Mesendoderm (in vitro differentiated cells): ENCODE data around the gene TRIM4.
"Not testable (repeated sequence)": the region's sequence is repeated elsewhere in the genome, so short reads cannot be mapped to it uniquely, and the experiment has no call there.

Experiments used
- DNase-seq: peaks from one replicate; pipeline ENCODE4 v3.0.0; 2013
- H2AK5ac ChIP-seq: 2 replicates; pipeline ENCODE4 v1.6.1; 2013; ENCODE audit warnings: low read length, inconsistent platforms
- H2BK120ac ChIP-seq: 2 replicates; pipeline ENCODE4 v1.6.1; 2013; ENCODE audit warnings: low read depth, mild to moderate bottlenecking, low read length, moderate library complexity, mixed read lengths
- H2BK15ac ChIP-seq: replicated peaks from 2 replicates; pipeline ENCODE4 v1.6.1; 2013; ENCODE audit warnings: low read depth, mild to moderate bottlenecking, moderate library complexity
- H2BK5ac ChIP-seq: 2 replicates; pipeline ENCODE4 v1.6.1; 2013; ENCODE audit warnings: low read length, inconsistent platforms
- H3K18ac ChIP-seq: 2 replicates; pipeline ENCODE4 v1.6.1; 2013; ENCODE audit warnings: mild to moderate bottlenecking, low read length, mixed read lengths
- H3K23ac ChIP-seq: one replicate; pipeline ENCODE4 v1.6.1; 2013; ENCODE audit warnings: low read length
- H3K27ac ChIP-seq: 2 replicates; pipeline ENCODE4 v1.5.1; 2013; ENCODE audit warnings: low read depth, mild to moderate bottlenecking, inconsistent platforms, low read length, moderate library complexity
- H3K27me3 ChIP-seq: 2 replicates; pipeline ENCODE4 v1.6.1; 2013; ENCODE audit warnings: low read length, control low read depth, mild to moderate bottlenecking, inconsistent platforms; ENCODE audit not compliant: insufficient read depth, poor library complexity
- H3K36me3 ChIP-seq: 2 replicates; pipeline ENCODE4 v1.6.1; 2013; ENCODE audit warnings: low read length, inconsistent platforms; ENCODE audit not compliant: control insufficient read depth, insufficient read depth
- H3K4ac ChIP-seq: one replicate; pipeline ENCODE4 v1.6.1; 2013; ENCODE audit warnings: low read depth, mild to moderate bottlenecking, low read length, moderate library complexity
- H3K4me1 ChIP-seq: 2 replicates; pipeline ENCODE4 v1.6.1; 2013; ENCODE audit warnings: low read depth, low read length, inconsistent platforms; ENCODE audit not compliant: control insufficient read depth
- H3K4me2 ChIP-seq: 2 replicates; pipeline ENCODE4 v1.6.1; 2013; ENCODE audit warnings: low read length
- H3K4me3 ChIP-seq: 2 replicates; pipeline ENCODE4 v1.5.1; 2013; ENCODE audit warnings: mild to moderate bottlenecking, low read length
- H3K56ac ChIP-seq: one replicate; pipeline ENCODE4 v1.6.1; 2013; ENCODE audit warnings: low read length
- H3K79me1 ChIP-seq: 2 replicates; pipeline ENCODE4 v1.6.1; 2013; ENCODE audit warnings: low read length, inconsistent platforms
- H3K79me2 ChIP-seq: 2 replicates; pipeline ENCODE4 v1.6.1; 2013; ENCODE audit warnings: mild to moderate bottlenecking, low read length; ENCODE audit not compliant: control insufficient read depth, insufficient read depth
- H3K9ac ChIP-seq: 2 replicates; pipeline ENCODE4 v1.6.1; 2013; ENCODE audit warnings: low read length, inconsistent platforms
- H4K5ac ChIP-seq: one replicate; pipeline ENCODE4 v1.6.1; 2013; ENCODE audit warnings: low read length
- H4K8ac ChIP-seq: one replicate; pipeline ENCODE4 v1.6.1; 2013; ENCODE audit warnings: low read depth, mild to moderate bottlenecking, control low read depth, low read length, moderate library complexity
- WGBS: extraction: QIAGEN DNeasy Blood & Tissue Kit; methylation state at CpG from one replicate; pipeline ENCODE4 v1.1.7; 2013; ENCODE audit warnings: low lambda C conversion rate, missing lambda C conversion rate; ENCODE audit not compliant: insufficient coverage; ENCODE audit errors: extremely low coverage; 5-methylcytosine and 5-hydroxymethylcytosine counted together

The TRIM4 gene

GRCh38 chr7:99952649-99953048 lies 33.3 kb upstream of the TRIM4 start:
- not testable (repeated sequence) for H3K23ac ChIP-seq, H3K4me1 ChIP-seq, H3K79me2 ChIP-seq, H2BK5ac ChIP-seq, H3K18ac ChIP-seq, H2AK5ac ChIP-seq, H3K4ac ChIP-seq, H2BK15ac ChIP-seq, H4K5ac ChIP-seq, H2BK120ac ChIP-seq, H3K4me3 ChIP-seq, DNase-seq, H3K27ac ChIP-seq, H3K9ac ChIP-seq, H3K36me3 ChIP-seq, H4K8ac ChIP-seq, H3K27me3 ChIP-seq, H3K4me2 ChIP-seq, H3K79me1 ChIP-seq, H3K56ac ChIP-seq
- no CpG with 5 or more reads among the region's 4 CpGs for WGBS

GRCh38 chr7:99950819-99951218 lies 31.5 kb upstream of the TRIM4 start:
- H3K27ac ChIP-seq, H4K8ac ChIP-seq, H2AK5ac ChIP-seq, H3K27me3 ChIP-seq, H2BK15ac ChIP-seq, H3K4me2 ChIP-seq, H3K79me1 ChIP-seq, H3K4me3 ChIP-seq, H3K23ac ChIP-seq, H3K9ac ChIP-seq, H4K5ac ChIP-seq, H2BK5ac ChIP-seq, H3K56ac ChIP-seq, H2BK120ac ChIP-seq, H3K79me2 ChIP-seq, H3K36me3 ChIP-seq, H3K4ac ChIP-seq, H3K18ac ChIP-seq, H3K4me1 ChIP-seq: not testable (repeated sequence)
- peak; percentile 4 for DNase-seq
- no CpG with 5 or more reads among the region's 6 CpGs for WGBS

- Histone ChIP-seq H2BK15ac (no peak overlapping the region), H3K4me1 (no peaks in the 10 kb centered on the region), H3K27ac (no peak overlapping the region), H3K79me1 (no peaks in the 10 kb centered on the region), H3K4me2 (no peak overlapping the region), H3K79me2 (no peaks in the 10 kb centered on the region), H3K36me3 (no peaks in the 10 kb centered on the region), H2AK5ac (no peak overlapping the region), H3K9ac (no peak overlapping the region), H3K4ac (no peak overlapping the region), H2BK5ac (no peak overlapping the region), H3K56ac (no peak overlapping the region), H4K8ac (no peak overlapping the region), H2BK120ac (no peak overlapping the region), H3K27me3 (no peaks in the 10 kb centered on the region), H3K4me3 (no peak overlapping the region), H4K5ac (no peak overlapping the region), H3K23ac (no peak overlapping the region), H3K18ac (no peak overlapping the region)
- no CpG with 5 or more reads among the region's 3 CpGs for WGBS
- peak; percentile 4 for DNase-seq
Measured at GRCh38 chr7:99949645-99950228, 30.4 kb upstream of the TRIM4 start.

- DNase-seq: no peak
- H3K4me3 ChIP-seq: no peak overlapping the region
- H3K56ac ChIP-seq: no peak overlapping the region
- H3K23ac ChIP-seq: no peak overlapping the region
- no peak overlapping the region for H3K18ac ChIP-seq
- no peak overlapping the region for H3K27ac ChIP-seq
- no peaks in the 10 kb centered on the region for H3K36me3 ChIP-seq
- H4K8ac ChIP-seq: no peak overlapping the region
- H3K4me1 ChIP-seq: peaks cover 2% of the 10 kb centered on the region
- no peak overlapping the region for H3K9ac ChIP-seq
- H2BK120ac ChIP-seq: no peak overlapping the region
- no peaks in the 10 kb centered on the region for H3K79me1 ChIP-seq
- H2BK5ac ChIP-seq: no peak overlapping the region
- WGBS: no CpG with 5 or more reads among the region's 1 CpG
- no peak overlapping the region for H3K4me2 ChIP-seq
- no peaks in the 10 kb centered on the region for H3K27me3 ChIP-seq
- H2AK5ac ChIP-seq: no peak overlapping the region
- H3K79me2 ChIP-seq: no peaks in the 10 kb centered on the region
- no peak overlapping the region for H3K4ac ChIP-seq
- H4K5ac ChIP-seq: no peak overlapping the region
- no peak overlapping the region for H2BK15ac ChIP-seq
Measured at GRCh38 chr7:99947608-99948007, 28.3 kb upstream of the TRIM4 start.

- no peak overlapping the region for H3K56ac ChIP-seq
- no peaks in the 10 kb centered on the region for H3K79me1 ChIP-seq
- no peaks in the 10 kb centered on the region for H3K27me3 ChIP-seq
- H3K4me1 ChIP-seq: peaks cover 2% of the 10 kb centered on the region
- no peak overlapping the region for H4K5ac ChIP-seq
- H3K79me2 ChIP-seq: no peaks in the 10 kb centered on the region
- H3K9ac ChIP-seq: no peak overlapping the region
- WGBS: no CpG with 5 or more reads among the region's 4 CpGs
- no peak overlapping the region for H3K18ac ChIP-seq
- no peak overlapping the region for H3K4me2 ChIP-seq
- DNase-seq: no peak
- H4K8ac ChIP-seq: no peak overlapping the region
- no peak overlapping the region for H3K4me3 ChIP-seq
- no peak overlapping the region for H3K4ac ChIP-seq
- no peak overlapping the region for H3K27ac ChIP-seq
- H3K23ac ChIP-seq: no peak overlapping the region
- H2BK15ac ChIP-seq: no peak overlapping the region
- no peak overlapping the region for H2BK5ac ChIP-seq
- no peaks in the 10 kb centered on the region for H3K36me3 ChIP-seq
- H2BK120ac ChIP-seq: no peak overlapping the region
- no peak overlapping the region for H2AK5ac ChIP-seq
Measured at GRCh38 chr7:99944497-99945070, 25.3 kb upstream of the TRIM4 start.
